PC-3 (cell line): ENCODE results near the gene WDR59.

Experiments used
- CTCF ChIP-seq: fragments of 300-600 bp; sonication (generic); conservative IDR thresholded peaks from 2 replicates; pipeline ENCODE4 v1.5.1; 2017; ENCODE audit warnings: antibody characterized with exemption, low read depth, mild to moderate bottlenecking, low read length
- EZH2 ChIP-seq: fragments of 300-600 bp; sonication (generic); IDR thresholded peaks from one replicate; pipeline ENCODE4 v1.6.1; 2017; ENCODE audit warnings: antibody characterized with exemption, mild to moderate bottlenecking, low read length; ENCODE audit not compliant: unreplicated experiment
- EZH2phosphoT487 ChIP-seq: fragments of 300-600 bp; sonication (generic); IDR thresholded peaks from 2 replicates; pipeline ENCODE4 v1.6.1; 2018; ENCODE audit warnings: mild to moderate bottlenecking, antibody characterized with exemption, low read length, borderline replicate concordance

- TF ChIP-seq EZH2 (no peak), CTCF (no peak), EZH2phosphoT487 (no peak)
These were observed 39.3 kb upstream of the WDR59 start for GRCh38 chr16:75024182-75024581.
